Psoas muscle (tissue), 8 donors: Measurements from ENCODE around the gene MAP1LC3B. TPM values are rescaled to one million over a fixed set of nuclear protein-coding genes. Genes with fewer than 3 reads are reported as not detected.
A peak's percentile ranks its signal among the peaks of the same experiment; 100 is the strongest.

ENCODE experiments used
- ATAC-seq, 4 donors: fragments of 200-7000 bp; cut with Tn5 transposase; one replicate each; pipeline ENCODE4 v1.9.1; 2020; ENCODE audit warnings: moderate library complexity in 3 of 4, mild to moderate bottlenecking in 2 of 4
- DNase-seq, 2 donors: peaks; one replicate each; pipeline ENCODE4 v3.0.0-alpha.2; 2020
- H3K27ac ChIP-seq: fragments of 200-600 bp; one replicate; pipeline ENCODE4 v1.8.0; 2022
- H3K27me3 ChIP-seq, 3 donors: fragments of 200-600 bp in 1 of 3; one replicate each; pipeline versions ENCODE4 v1.6.1 to v1.8.0; 2013 to 2022; ENCODE audit warnings: low read length in 2 of 3, mild to moderate bottlenecking in 2 of 3, moderate library complexity in 1 of 3; ENCODE audit not compliant: insufficient read depth in 3 of 3
- H3K36me3 ChIP-seq, 2 donors: fragments of 200-600 bp in 1 of 2; one replicate each; pipeline versions ENCODE4 v1.6.1 to v1.8.0; 2013 to 2022; ENCODE audit warnings: low read depth in 1 of 2, mild to moderate bottlenecking in 1 of 2, moderate library complexity in 1 of 2; ENCODE audit not compliant: insufficient read depth in 1 of 2
- H3K4me1 ChIP-seq: fragments of 200-600 bp; one replicate; pipeline ENCODE4 v1.8.0; 2022
- H3K4me3 ChIP-seq: fragments of 200-600 bp; one replicate; pipeline ENCODE4 v1.8.0; 2022; ENCODE audit warnings: mild to moderate bottlenecking
- H3K9me3 ChIP-seq: fragments of 200-600 bp; one replicate; pipeline ENCODE4 v1.8.0; 2022
- WGBS, 3 donors: extraction: QIAGEN DNeasy Blood & Tissue Kit; methylation state at CpG; one replicate each; pipeline versions ENCODE4 v1.1.6 to v1.1.7; 2013; 5-methylcytosine and 5-hydroxymethylcytosine counted together
- intact Hi-C, 2 donors: fragments of 100-400 bp; cut with DNase I; formaldehyde crosslinking; loops; one replicate each; pipeline versions ENCODE4 v1.11.0 to v1.14.2; 2022
- polyA plus RNA-seq, 3 donors: library from polyadenylated mRNA; stranded (reverse); fragments of 200-250 nt; gene quantifications; one replicate each; pipeline ENCODE4 v1.2.3, GENCODE V29; 2013
- total RNA-seq, 4 donors: library from RNA; stranded (reverse); fragmentation: NEBNext Ultra II Directional in 2 of 4; extraction: Animal tissue kit (Norgen Biotek cat#: 25700) in 2 of 4; gene quantifications; one replicate each; pipeline versions ENCODE4 v1.2.1 to v1.2.4, GENCODE V29; 2021 to 2023
- TF ChIP-seq, protein P1 (sequence below): fragments of 200-600 bp; IDR thresholded peaks from one replicate; pipeline ENCODE4 v1.8.0; 2022; ENCODE audit warnings: antibody characterized with exemption
- donor health status: healthy with polysubstance abuse.
- donor health status: DM: no; HTN: no; CAD: no; lungs with moderate emphysema.
- donor health status: Bipolar disorder and iron deficiency.
- donor health status: healthy.
- donor health status: DM: yes; HTN: yes; CAD: no.
- donor health status: DM: no; HTN: no; CAD: no.
- donor health status: DM: no; HTN: no; CAD: no.
- donor health status: DM: yes; HTN: yes; CAD: no.

The MAP1LC3B gene
- total and polyA plus RNA-seq, 7 donors = 114 to 189 (median 158) TPM

DNA sequence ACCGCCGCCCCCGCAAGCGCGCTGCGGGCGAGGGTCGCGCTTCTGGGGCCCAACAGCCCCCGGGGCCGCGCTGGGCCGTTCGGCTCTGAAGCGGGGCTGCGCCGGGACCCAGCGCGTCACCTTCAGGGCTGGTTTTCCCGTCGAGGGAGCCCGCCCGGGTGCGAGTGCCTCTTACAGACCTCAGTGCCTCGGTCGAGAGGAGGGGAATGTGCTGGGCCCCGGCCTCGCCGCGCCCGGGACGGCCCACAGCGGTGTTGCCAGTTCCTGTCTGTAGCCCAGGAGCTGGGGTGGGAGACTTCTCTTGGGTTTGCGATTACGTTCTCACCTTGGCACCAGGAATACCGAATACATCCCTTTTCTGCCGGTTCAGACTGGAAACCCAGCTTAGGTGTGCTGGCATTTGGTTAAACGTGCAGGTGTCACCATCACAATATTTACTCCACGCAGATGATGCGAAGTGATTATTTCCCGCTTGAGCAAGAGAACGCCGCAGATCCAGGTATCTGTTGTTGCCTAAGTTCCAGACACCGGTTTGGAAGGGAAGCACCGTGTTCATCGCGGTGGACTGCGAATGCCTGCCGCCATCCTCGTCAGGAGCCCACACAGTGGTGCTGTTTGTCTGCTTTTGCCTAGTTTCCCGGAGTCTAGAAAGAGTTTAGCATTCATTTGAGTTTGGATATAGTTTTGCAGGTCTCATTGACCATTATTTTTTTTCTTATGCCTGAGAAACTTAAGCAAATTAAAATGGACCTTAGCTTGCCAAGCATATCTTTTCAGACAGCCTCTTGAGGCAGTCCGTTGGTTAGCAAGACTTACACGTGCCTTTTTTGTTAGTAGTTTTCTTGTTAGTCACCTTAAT lies 914 bp downstream of the MAP1LC3B start:
- intact Hi-C loops = loop anchor here (2.0 to 5.0 kb wide), 2 partner anchors 68 to 76 kb away; partner anchors contain the start of gene C16orf95 (in 1 of the 2)
- Histone ChIP-seq H3K27ac (peak overlapping the region; percentile 99), H3K4me1 (peaks cover 48% of the 10 kb centered on the region), H3K9me3 (no peaks in the 10 kb centered on the region), H3K4me3 (peak overlapping the region; percentile 79), H3K36me3 (peaks cover 0 to 8% of the 10 kb centered on the region in 2 donors), H3K27me3 (no peaks in the 10 kb centered on the region)
- TF ChIP-seq, protein P1, sequence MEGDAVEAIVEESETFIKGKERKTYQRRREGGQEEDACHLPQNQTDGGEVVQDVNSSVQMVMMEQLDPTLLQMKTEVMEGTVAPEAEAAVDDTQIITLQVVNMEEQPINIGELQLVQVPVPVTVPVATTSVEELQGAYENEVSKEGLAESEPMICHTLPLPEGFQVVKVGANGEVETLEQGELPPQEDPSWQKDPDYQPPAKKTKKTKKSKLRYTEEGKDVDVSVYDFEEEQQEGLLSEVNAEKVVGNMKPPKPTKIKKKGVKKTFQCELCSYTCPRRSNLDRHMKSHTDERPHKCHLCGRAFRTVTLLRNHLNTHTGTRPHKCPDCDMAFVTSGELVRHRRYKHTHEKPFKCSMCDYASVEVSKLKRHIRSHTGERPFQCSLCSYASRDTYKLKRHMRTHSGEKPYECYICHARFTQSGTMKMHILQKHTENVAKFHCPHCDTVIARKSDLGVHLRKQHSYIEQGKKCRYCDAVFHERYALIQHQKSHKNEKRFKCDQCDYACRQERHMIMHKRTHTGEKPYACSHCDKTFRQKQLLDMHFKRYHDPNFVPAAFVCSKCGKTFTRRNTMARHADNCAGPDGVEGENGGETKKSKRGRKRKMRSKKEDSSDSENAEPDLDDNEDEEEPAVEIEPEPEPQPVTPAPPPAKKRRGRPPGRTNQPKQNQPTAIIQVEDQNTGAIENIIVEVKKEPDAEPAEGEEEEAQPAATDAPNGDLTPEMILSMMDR = peak; percentile 30
- DNase-seq (peak in 1 of 2 donors; percentile 72), ATAC-seq (no peak)
- WGBS, 3 donors = 1 to 3% (median 1%) methylated on average over 44 to 53 of the region's 53 CpGs

DNA sequence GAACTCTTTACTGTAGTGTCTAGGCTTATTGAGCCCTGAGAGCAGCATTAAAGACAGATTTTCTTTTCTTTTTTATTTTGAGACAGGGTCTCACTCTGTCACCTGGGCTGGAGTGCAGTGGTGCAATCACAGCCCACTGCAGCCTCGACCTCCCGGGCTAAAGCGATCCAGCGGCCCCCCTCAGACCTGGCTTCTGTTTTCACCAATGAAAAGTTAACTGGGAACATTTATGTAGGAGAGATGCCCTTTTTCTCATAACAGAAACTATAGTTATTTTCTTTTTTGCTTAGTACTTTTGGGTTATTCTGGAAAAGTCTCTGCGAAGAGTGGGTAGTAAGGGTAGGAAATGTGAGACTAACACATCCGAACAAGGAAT lies 1.5 kb downstream of the MAP1LC3B start:
- H3K9me3 ChIP-seq = no peaks in the 10 kb centered on the region
- ATAC-seq (no peak), DNase-seq (no peak)
- peaks cover 49% of the 10 kb centered on the region for H3K4me1 ChIP-seq
- no peaks in the 10 kb centered on the region for H3K27me3 ChIP-seq
- TF ChIP-seq, protein P1 = no peak
- H3K27ac ChIP-seq = peak overlapping the region; percentile 99
- WGBS, 3 donors = 65 to 81% (median 68%) methylated on average over 6 of the region's 6 CpGs
- intact Hi-C loops = loop anchor here (1.0 to 5.0 kb wide), 3 partner anchors 69 to 76 kb away; partner anchors contain the start of gene C16orf95 (in 2 of the 2)
- H3K36me3 ChIP-seq = peaks cover 0 to 14% of the 10 kb centered on the region in 2 donors
- peak overlapping the region; percentile 79 for H3K4me3 ChIP-seq

DNA sequence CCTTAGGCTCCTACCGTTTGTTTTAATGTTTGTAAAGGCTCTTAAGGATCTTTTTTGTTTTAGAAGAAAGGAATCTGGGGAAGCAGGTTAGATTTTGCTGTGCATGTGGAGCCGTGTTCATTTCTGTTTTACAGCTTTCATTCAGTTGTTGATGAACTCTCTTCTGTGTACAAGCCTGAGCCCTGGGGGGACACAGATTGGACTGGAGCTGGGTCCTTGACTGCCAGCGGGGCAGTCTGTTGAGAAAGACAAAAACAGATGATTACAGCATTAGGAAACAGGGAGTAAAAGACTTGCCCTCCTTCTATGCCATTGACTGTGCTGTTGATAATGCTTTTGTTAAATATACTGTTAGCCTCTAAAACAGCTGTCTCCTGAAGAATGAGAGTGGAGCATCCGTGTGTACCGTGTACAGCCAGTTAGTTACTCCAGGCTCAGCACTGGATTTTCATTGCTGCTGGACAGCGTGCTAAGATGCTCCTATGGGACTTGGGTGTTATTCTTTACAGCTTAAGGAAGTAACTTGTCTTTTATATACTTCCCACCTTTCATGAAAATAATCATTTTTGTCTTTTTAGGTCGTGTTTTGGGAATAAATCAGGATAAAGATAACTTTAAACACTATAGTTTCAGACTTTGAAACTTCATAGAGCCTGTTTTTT lies 3.2 kb downstream of the MAP1LC3B start:
- H3K36me3 ChIP-seq = peaks cover 6 to 29% of the 10 kb centered on the region in 2 donors
- no peak overlapping the region for H3K4me3 ChIP-seq
- DNase-seq (no peak), ATAC-seq (no peak)
- H3K4me1 ChIP-seq = peaks cover 40% of the 10 kb centered on the region
- WGBS, 3 donors = 54 to 64% (median 56%) methylated on average over 7 of the region's 7 CpGs
- peak overlapping the region; percentile 37 for H3K27ac ChIP-seq
- no peaks in the 10 kb centered on the region for H3K27me3 ChIP-seq
- no peaks in the 10 kb centered on the region for H3K9me3 ChIP-seq
- TF ChIP-seq, protein P1 = no peak
- intact Hi-C loops = no loop called here

DNA sequence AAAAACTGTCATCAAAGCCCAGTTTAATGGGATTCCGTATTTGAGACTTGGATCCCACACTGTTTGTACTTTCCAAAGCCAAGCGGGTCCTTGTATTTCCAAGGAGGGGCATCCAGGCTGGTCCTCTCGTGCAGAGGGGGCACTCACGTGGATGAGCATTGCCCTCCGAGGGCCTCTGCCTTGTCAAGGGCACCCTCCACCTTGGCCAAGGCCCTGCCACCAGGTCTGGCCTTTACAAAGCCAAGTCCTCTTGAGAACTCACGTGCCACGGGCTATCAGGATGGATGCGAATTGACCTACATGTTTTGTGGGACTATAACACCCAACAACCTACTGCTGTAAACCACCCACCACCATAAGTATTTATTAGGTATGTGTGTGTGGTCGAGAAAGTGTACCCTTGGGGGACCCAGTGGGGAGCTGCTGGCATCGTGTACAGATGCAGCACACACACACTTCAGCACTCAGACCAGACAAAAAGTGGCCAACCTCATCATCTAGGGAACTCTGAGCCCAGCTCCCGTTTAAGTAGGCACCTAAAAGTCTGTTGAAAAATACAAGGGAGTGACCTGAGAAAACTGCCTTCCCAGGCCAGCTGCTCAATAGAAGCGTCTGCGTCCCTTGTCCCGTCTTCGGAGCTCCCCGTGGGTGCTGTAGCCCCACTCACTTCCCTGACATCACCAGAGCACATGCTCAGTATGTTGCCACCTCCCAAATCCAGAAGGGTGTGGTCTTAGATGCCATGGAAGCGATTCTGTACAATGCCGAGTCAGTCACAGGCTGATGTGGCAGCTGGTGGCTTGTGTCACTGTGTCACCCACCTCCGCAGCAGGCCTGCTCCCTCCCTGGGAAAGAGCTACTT lies 12.9 kb downstream of the MAP1LC3B start:
- ATAC-seq = peak; percentile 24 to 45 (median 36)
- TF ChIP-seq, protein P1 = no peak
- no peak for DNase-seq
- H3K4me1 ChIP-seq = no peaks in the 10 kb centered on the region
- H3K36me3 ChIP-seq = peaks cover 5 to 97% of the 10 kb centered on the region in 2 donors
- intact Hi-C loops = no loop called here
- H3K4me3 ChIP-seq = no peak overlapping the region
- H3K9me3 ChIP-seq = no peaks in the 10 kb centered on the region
- 86 to 88% (median 88%) methylated on average over 19 of the region's 19 CpGs for WGBS, 3 donors
- H3K27me3 ChIP-seq = no peaks in the 10 kb centered on the region
- H3K27ac ChIP-seq = peak overlapping the region; percentile 32
